ENCODE results near the gene PEF1.

Gene PEF1, protein sequence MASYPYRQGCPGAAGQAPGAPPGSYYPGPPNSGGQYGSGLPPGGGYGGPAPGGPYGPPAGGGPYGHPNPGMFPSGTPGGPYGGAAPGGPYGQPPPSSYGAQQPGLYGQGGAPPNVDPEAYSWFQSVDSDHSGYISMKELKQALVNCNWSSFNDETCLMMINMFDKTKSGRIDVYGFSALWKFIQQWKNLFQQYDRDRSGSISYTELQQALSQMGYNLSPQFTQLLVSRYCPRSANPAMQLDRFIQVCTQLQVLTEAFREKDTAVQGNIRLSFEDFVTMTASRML

DNA sequence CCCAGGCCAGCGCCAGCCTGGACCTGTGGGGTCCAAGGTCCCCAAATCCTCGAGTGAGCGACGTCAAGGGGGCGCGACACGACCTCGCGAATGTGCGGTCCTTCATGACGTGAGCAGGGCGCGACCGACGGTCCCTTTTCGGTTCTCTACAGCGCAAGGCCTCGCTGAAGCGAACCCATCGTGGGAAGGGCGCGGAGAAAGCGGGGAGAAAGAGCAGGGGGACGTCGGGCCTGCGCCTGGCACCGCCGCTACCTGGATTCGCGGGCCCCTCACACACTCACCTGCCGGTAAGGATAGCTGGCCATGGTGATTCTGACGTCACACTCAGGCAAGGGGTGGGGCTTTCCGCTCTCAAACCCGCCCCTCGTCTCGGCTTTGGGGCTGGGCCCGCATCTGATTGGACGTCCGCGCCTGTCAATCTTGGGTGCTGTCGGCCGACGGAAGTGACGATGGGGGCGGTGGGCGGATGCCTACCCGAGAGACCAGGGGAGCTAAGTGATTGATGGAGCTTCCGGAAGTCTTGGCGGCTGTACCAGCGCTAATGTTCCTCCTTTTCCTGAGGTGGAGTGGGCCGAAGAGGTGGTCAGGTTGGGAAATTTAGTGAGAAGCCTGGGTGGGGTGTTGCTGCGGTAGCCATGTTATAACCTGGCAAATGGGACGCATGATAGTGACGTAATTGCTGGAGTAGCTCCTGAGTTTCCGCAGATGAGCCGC, at the start of gene PEF1:
TSS of gene PEF1 (minus strand) at position 317 of the 714 bp plus-strand sequence. CDS start at position 305, 12 bp downstream.
- peak; percentile 94 for DNase-seq (ENCODE audit: low read depth in 2 of 2)

- no peak for DNase-seq (ENCODE audit: low read depth in 2 of 2)
These were observed 48.6 kb upstream of the PEF1 start for GRCh38 chr1:31693231-31693630.

DNA sequence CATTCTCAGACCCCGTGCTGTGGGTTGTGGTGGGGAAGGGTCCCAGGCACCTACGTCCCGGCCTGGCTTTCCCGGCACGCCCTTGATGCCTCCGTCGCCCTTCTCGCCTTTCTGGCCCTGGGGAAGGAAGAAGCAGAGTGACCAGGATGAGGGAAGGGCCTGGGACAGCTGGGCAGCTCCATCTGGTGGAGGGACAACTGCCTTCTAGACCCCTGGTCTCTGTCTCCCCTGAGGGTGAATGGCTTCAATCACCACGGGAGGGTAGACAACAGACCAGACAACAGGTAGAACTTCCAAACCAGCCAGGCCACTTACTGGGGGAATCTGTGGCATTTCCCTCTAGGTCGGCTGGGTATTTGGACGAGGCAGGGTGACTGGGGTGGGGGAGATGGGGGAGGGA, 47.3 kb upstream of the PEF1 start:
- no peak for DNase-seq (ENCODE audit: low read depth in 2 of 2)

- no peak for DNase-seq (ENCODE audit: low read depth in 2 of 2)
These were observed 46.8 kb upstream of the PEF1 start for GRCh38 chr1:31691446-31691845.

- no peak for DNase-seq (ENCODE audit: low read depth in 2 of 2)
These were observed 46.2 kb upstream of the PEF1 start for GRCh38 chr1:31690921-31691320.

- DNase-seq (ENCODE audit: low read depth in 2 of 2) = peak; percentile 82 to 83
These were observed 45.2 kb upstream of the PEF1 start for GRCh38 chr1:31689854-31690253.

GRCh38 chr1:31689379-31689778, 44.7 kb upstream of the PEF1 start:
- no peak for DNase-seq (ENCODE audit: low read depth in 2 of 2)

GRCh38 chr1:31688233-31688918, 43.7 kb upstream of the PEF1 start:
- no peak for DNase-seq (ENCODE audit: low read depth in 2 of 2)

GRCh38 chr1:31687601-31688000, 42.9 kb upstream of the PEF1 start:
- no peak for DNase-seq (ENCODE audit: low read depth in 2 of 2)

GRCh38 chr1:31685795-31686194, 41.1 kb upstream of the PEF1 start:
- no peak for DNase-seq (ENCODE audit: low read depth in 2 of 2)

- no peak for DNase-seq (ENCODE audit: low read depth in 2 of 2)
These were observed 39.3 kb upstream of the PEF1 start for GRCh38 chr1:31683997-31684396.

DNA sequence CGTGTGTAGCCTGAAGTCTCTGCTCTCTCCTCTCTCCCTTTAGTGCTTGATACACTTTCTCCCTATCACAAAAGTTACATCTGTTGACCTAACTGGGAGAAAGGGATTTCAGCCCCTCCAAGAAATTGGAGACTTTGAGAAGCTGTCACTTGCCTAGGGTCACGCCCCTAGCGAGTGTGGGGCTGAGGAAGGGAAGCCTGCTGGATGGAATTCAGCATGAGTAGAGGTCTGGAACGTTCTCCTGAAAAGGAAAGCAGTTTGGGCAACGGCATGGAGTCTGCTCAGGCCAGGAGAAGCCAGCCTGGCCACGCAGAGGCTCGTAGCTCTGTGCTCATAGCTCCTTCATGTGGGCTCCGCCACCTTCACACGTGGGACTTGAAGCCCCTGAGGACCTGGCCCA, 36.7 kb upstream of the PEF1 start:
- DNase-seq (ENCODE audit: low read depth in 2 of 2) = no peak

GRCh38 chr1:31679676-31680230, 35.1 kb upstream of the PEF1 start:
- DNase-seq (ENCODE audit: low read depth in 2 of 2) = no peak

DNA sequence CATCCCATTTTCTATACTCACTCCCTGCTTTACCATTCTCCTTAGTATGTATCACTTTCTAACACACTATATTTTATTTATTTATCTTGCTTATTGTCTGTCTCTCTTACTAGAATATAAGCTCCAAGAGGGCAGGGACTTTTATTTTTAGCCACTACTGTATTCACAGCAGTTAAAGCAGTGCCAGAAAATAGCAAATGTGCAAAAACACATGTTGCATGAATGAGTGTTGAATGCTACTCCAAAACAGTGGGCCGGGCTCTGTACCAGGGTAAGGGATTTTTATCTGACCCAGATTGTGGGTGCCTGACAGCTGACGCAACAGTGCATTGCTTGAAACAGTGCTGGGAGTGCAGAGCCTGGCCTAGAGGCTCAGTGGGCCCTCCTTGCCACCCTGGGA, 34.4 kb upstream of the PEF1 start:
- DNase-seq (ENCODE audit: low read depth in 2 of 2) = no peak

DNA sequence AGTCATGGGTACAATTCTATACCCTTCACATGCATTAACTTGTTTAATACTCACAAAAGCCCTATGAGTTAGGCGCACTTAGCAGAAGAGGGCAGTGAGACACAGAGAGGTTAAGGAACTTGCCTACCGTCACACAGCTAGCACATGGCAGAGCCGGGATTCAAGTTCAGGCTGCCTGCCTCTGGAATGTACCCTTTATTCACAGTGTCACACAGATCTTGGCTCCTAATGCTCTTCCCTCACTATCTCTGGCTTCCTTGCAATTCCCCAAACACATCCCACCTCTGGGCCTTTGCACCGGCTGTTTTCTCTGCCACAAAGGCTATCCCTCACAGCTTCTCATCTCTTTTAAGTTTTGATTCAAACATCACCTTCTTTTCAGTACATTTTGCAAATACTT, 34.0 kb upstream of the PEF1 start:
- DNase-seq (ENCODE audit: low read depth in 2 of 2) = no peak

DNA sequence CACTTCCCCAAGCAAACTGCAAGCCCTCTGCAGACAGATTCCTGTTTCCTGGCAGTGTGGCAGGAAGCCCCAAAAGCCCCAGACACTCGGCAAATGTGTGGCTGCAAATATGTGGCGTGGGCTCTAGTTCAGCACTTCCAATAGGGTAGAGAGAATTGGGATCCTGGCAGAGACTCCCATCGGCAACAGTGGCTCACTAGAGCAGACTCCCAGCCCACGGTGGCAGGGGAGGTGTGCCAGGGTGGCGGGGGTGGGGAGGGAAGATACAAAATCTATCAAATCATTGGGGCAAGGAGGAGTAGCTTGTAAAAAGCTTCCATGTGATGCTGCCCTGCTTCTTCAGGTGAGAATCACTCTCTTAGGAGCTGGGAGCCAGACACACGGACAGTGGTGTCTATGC, 33.3 kb upstream of the PEF1 start:
- no peak for DNase-seq (ENCODE audit: low read depth in 2 of 2)

DNA sequence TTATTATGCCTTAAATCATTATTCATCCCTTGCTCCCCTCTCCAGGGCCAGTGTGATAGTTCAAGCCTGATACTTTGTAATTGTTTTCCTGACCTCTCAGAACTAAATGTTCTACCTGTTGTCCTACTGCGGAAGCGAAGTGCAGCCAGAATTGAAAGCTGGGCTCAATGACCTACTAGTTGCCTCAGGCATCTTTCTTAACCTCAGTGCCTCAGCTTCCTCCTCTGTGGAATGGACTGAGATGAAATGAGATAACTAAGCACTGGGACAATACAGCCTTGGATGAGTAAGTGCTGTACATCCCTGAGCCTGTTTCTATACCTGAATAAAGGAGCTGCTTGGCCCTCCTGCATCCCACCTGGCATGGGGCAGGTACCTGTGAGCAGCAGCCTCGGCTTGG, 32.7 kb upstream of the PEF1 start:
- DNase-seq (ENCODE audit: low read depth in 2 of 2) = no peak

- DNase-seq (ENCODE audit: low read depth in 2 of 2) = no peak
These were observed 31.1 kb upstream of the PEF1 start for GRCh38 chr1:31675756-31676155.

- DNase-seq (ENCODE audit: low read depth in 2 of 2) = no peak
These were observed 30.5 kb upstream of the PEF1 start for GRCh38 chr1:31675161-31675560.

DNA sequence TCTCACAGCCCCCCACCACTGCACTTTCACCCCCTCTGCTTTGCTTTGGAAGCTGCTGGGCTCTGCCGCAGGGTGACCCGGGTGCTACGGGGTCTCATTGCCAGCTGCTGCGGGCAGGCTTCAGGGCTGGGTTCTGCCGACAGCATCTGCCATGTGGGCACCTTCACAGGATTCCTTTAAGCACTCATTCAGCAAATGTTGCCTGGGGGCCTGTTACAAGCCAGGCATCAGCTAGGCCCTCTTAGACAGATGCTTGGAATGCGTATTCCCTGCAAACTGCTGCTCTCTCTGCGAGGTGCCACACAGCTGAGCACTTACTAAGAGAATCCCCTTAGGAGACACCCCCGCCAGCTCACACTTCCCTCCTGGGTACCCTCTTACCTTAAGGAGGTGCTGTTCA, 29.9 kb upstream of the PEF1 start:
- no peak for DNase-seq (ENCODE audit: low read depth in 2 of 2)

DNA sequence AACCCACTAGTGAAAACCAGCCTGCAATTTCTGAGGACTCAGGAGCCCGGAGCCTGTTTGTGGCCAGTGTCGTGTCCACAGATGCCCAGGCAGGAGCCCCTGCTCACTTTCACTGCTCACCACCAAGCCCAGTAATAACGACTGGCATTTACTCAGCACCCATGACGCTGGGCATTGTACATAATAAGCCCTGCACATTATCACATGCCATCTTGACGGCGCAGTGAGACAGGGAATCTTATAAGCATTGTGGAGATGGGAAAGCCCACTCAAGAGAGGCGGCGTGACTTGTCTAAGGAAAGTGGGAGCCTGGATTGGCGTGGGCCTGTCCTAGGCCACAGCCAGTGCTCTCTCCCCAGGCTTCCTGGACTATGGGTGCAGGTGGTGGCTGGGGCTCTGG, 28.8 kb upstream of the PEF1 start:
- DNase-seq (ENCODE audit: low read depth in 2 of 2) = no peak

DNA sequence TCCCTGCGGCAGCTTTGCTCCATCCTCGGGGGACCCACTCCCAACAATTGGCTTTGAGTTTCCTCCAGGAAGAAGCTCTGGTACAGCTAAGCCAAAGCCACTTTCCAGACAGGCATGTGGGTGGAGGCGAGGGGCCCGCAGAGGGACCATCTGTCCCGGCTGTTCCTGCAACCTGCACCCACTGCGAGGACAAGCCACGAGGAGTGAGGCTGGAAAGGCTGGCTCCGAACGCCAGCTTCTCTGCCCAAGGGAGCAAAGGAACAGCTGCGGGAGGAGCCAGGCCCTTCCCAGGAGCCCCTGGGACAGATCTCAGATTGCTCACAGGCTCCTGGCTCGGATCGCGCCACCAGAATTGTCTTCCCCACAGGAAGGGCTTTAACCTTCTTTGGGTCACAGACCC, 28.3 kb upstream of the PEF1 start:
- DNase-seq (ENCODE audit: low read depth in 2 of 2) = no peak
